HG03457 (cell line): ENCODE results near the gene SGSM2.

ENCODE experiments used
- ATAC-seq: cut with Tn5 transposase; IDR thresholded peaks from one replicate; pipeline ENCODE4 v1.9.1; 2021; ENCODE audit warnings: moderate number of reproducible peaks; ENCODE audit not compliant: unreplicated experiment

The SGSM2 gene

GRCh38 chr17:2384439-2385127, 47.3 kb downstream of the SGSM2 start:
- no peak for ATAC-seq

GRCh38 chr17:2385240-2386210, 48.2 kb downstream of the SGSM2 start:
- ATAC-seq, result no peak

GRCh38 chr17:2386400-2387085, 49.2 kb downstream of the SGSM2 start:
- no peak for ATAC-seq

GRCh38 chr17:2387086-2388019, 50.1 kb downstream of the SGSM2 start:
- no peak for ATAC-seq

GRCh38 chr17:2388020-2388682, 50.9 kb downstream of the SGSM2 start:
- no peak for ATAC-seq

- ATAC-seq, result no peak
These were observed 51.4 kb downstream of the SGSM2 start for GRCh38 chr17:2388683-2389055.

GRCh38 chr17:2390199-2390836, 53.0 kb downstream of the SGSM2 start:
- ATAC-seq, result no peak

GRCh38 chr17:2391597-2392251, 54.4 kb downstream of the SGSM2 start:
- no peak for ATAC-seq

GRCh38 chr17:2392252-2393173, 55.2 kb downstream of the SGSM2 start:
- ATAC-seq, result peak; percentile 33

- peak; percentile 28 for ATAC-seq
These were observed 56.1 kb downstream of the SGSM2 start for GRCh38 chr17:2393174-2393953.

- no peak for ATAC-seq
These were observed 56.9 kb downstream of the SGSM2 start for GRCh38 chr17:2393954-2394749.

GRCh38 chr17:2394775-2395201, 57.5 kb downstream of the SGSM2 start:
- no peak for ATAC-seq

- no peak for ATAC-seq
These were observed 58.2 kb downstream of the SGSM2 start for GRCh38 chr17:2395258-2396181.

GRCh38 chr17:2396192-2396567, 58.9 kb downstream of the SGSM2 start:
- ATAC-seq, result no peak

- no peak for ATAC-seq
These were observed 59.4 kb downstream of the SGSM2 start for GRCh38 chr17:2396568-2397246.
